IMR-90 (cell line): ENCODE measurements around the gene ATP6V1D. TPM values are rescaled to one million over a fixed set of nuclear protein-coding genes. Genes with fewer than 3 reads are reported as not detected.

Experiments
- ATAC-seq: fragments of 200-7000 bp; cut with Tn5 transposase; 2 replicates; pipeline ENCODE4 v1.9.1; 2020; ENCODE audit warnings: low read depth, mild to moderate bottlenecking, moderate library complexity
- BruUV-seq: library from RNA; stranded (reverse); fragments of 400-500 nt; replicated peaks from 2 replicates; lab custom pipeline; 2021; lab: Mats Ljungman, UMichigan
- CTCF ChIA-PET: fragments of 300-600 bp; formaldehyde crosslinking; extraction: SDS; loops from one replicate; lab custom pipeline; 2021; ENCODE audit warnings: antibody characterized with exemption; lab: Yijun Ruan, JAX
- POLR2A ChIA-PET: fragments of 300-600 bp; sonication (Branson Sonifier 250); formaldehyde crosslinking; loops from one replicate; lab custom pipeline; 2022; ENCODE audit warnings: antibody characterized with exemption; ENCODE audit not compliant: unreplicated experiment; lab: Charles Lee
- DNase-seq: peaks from one replicate; pipeline ENCODE4 v3.0.0; 2013
- H2AFZ ChIP-seq: replicated peaks from 2 replicates; pipeline ENCODE3; 2013; ENCODE audit warnings: low read length, mild to moderate bottlenecking; ENCODE audit not compliant: poor library complexity
- H2AK5ac ChIP-seq: 2 replicates; pipeline ENCODE4 v1.6.1; 2013; ENCODE audit warnings: low read depth, low read length, inconsistent platforms
- H2AK9ac ChIP-seq: replicated peaks from 2 replicates; pipeline ENCODE3; 2013; ENCODE audit warnings: mild to moderate bottlenecking, low read depth, low read length, moderate library complexity; ENCODE audit not compliant: poor library complexity
- H2BK120ac ChIP-seq: 2 replicates; pipeline ENCODE4 v1.6.1; 2013; ENCODE audit warnings: low read depth, low read length, inconsistent platforms
- H2BK15ac ChIP-seq: 3 replicates; pipeline ENCODE4 v1.6.1; 2013; ENCODE audit warnings: low read depth, low read length, inconsistent platforms
- H2BK20ac ChIP-seq: 2 replicates; pipeline ENCODE4 v1.6.1; 2013; ENCODE audit warnings: low read depth, mild to moderate bottlenecking, inconsistent platforms, low read length, moderate library complexity
- H2BK5ac ChIP-seq: 2 replicates; pipeline ENCODE4 v1.6.1; 2013; ENCODE audit warnings: mild to moderate bottlenecking, low read depth, low read length, inconsistent platforms; ENCODE audit not compliant: poor library complexity, severe bottlenecking
- H3K14ac ChIP-seq: replicated peaks from 2 replicates; pipeline ENCODE4 v1.6.1; 2013; ENCODE audit warnings: low read depth, low read length, inconsistent platforms
- H3K18ac ChIP-seq: 2 replicates; pipeline ENCODE4 v1.6.1; 2013; ENCODE audit warnings: low read depth, low read length, control low read depth
- H3K23ac ChIP-seq: 2 replicates; pipeline ENCODE4 v1.6.1; 2013; ENCODE audit warnings: low read depth, low read length, inconsistent platforms
- H3K27ac ChIP-seq: 2 replicates; pipeline ENCODE4 v1.5.1; 2013; ENCODE audit warnings: mild to moderate bottlenecking, control low read depth, low read length; ENCODE audit not compliant: insufficient read depth
- H3K27me3 ChIP-seq: 2 replicates; pipeline ENCODE4 v1.6.1; 2013; ENCODE audit warnings: low read length; ENCODE audit not compliant: control insufficient read depth, insufficient read depth
- H3K36me3 ChIP-seq: 2 replicates; pipeline ENCODE4 v1.6.1; 2013; ENCODE audit warnings: low read length, mixed read lengths; ENCODE audit not compliant: control insufficient read depth, insufficient read depth
- H3K4ac ChIP-seq: 2 replicates; pipeline ENCODE4 v1.6.1; 2013; ENCODE audit warnings: low read depth, low read length, inconsistent platforms
- H3K4me1 ChIP-seq: 2 replicates; pipeline ENCODE4 v1.6.1; 2013; ENCODE audit warnings: low read length, mixed read lengths; ENCODE audit not compliant: control insufficient read depth, insufficient read depth
- H3K4me2 ChIP-seq: 2 replicates; pipeline ENCODE4 v1.6.1; 2013; ENCODE audit warnings: low read depth, mild to moderate bottlenecking, control low read depth, low read length, moderate library complexity
- H3K4me3 ChIP-seq: 2 replicates; pipeline ENCODE4 v1.5.1; 2013; ENCODE audit warnings: low read depth, mild to moderate bottlenecking, control low read depth, low read length, moderate library complexity; ENCODE audit not compliant: insufficient read depth
- H3K56ac ChIP-seq: 2 replicates; pipeline ENCODE4 v1.6.1; 2013; ENCODE audit warnings: low read length, inconsistent platforms; ENCODE audit not compliant: insufficient read depth; ENCODE audit errors: extremely low read depth
- H3K79me1 ChIP-seq, 2 experiments: 2 replicates each; pipeline ENCODE4 v1.6.1; 2013; ENCODE audit warnings: low read length in 2 of 2, inconsistent platforms in 1 of 2, low read depth in 1 of 2
- H3K9ac ChIP-seq: 2 replicates; pipeline ENCODE4 v1.6.1; 2013; ENCODE audit warnings: low read depth, low read length, control low read depth
- H3K9me1 ChIP-seq: 2 replicates; pipeline ENCODE4 v1.6.1; 2013; ENCODE audit warnings: low read length, inconsistent platforms; ENCODE audit not compliant: insufficient read depth
- H3K9me3 ChIP-seq: 2 replicates; pipeline ENCODE4 v1.6.1; 2013; ENCODE audit warnings: low read length; ENCODE audit not compliant: control insufficient read depth, insufficient read depth
- H4K20me1 ChIP-seq: 2 replicates; pipeline ENCODE4 v1.6.1; 2013; ENCODE audit warnings: low read length, inconsistent platforms; ENCODE audit not compliant: insufficient read depth
- H4K5ac ChIP-seq: 2 replicates; pipeline ENCODE4 v1.6.1; 2013; ENCODE audit warnings: mild to moderate bottlenecking, low read depth, low read length, control low read depth
- H4K8ac ChIP-seq, 2 experiments: 2 replicates each; pipeline ENCODE4 v1.6.1; 2013; ENCODE audit warnings: low read depth in 2 of 2, low read length in 2 of 2, control low read depth in 1 of 2, inconsistent platforms in 1 of 2
- H4K91ac ChIP-seq: 2 replicates; pipeline ENCODE4 v1.6.1; 2013; ENCODE audit warnings: low read depth, low read length, inconsistent platforms; ENCODE audit not compliant: insufficient read depth
- BHLHE40 ChIP-seq: fragments of 150-350 bp; IDR thresholded peaks from 2 replicates; pipeline ENCODE4 v1.6.1; 2016; ENCODE audit warnings: mild to moderate bottlenecking, low read depth, low read length
- CEBPB ChIP-seq: IDR thresholded peaks from 2 replicates; pipeline ENCODE4 v1.6.1; 2012; ENCODE audit warnings: low read depth, low read length, improper control_type of control experiment
- CHD1 ChIP-seq: IDR thresholded peaks from 2 replicates; pipeline ENCODE4 v1.6.1; 2012; ENCODE audit warnings: low read depth, low read length, improper control_type of control experiment
- FOS ChIP-seq: fragments of 150-350 bp; IDR thresholded peaks from 2 replicates; pipeline ENCODE4 v1.6.1; 2016; ENCODE audit warnings: low read depth, low read length
- MAFK ChIP-seq: IDR thresholded peaks from 2 replicates; pipeline ENCODE4 v1.6.1; 2012; ENCODE audit warnings: low read depth, low read length, improper control_type of control experiment
- POLR2A ChIP-seq: IDR thresholded peaks from 2 replicates; pipeline ENCODE4 v1.6.1; 2012; ENCODE audit warnings: mild to moderate bottlenecking, low read depth, low read length
- RAD21 ChIP-seq: IDR thresholded peaks from 2 replicates; pipeline ENCODE4 v1.6.1; 2012; ENCODE audit warnings: low read length, improper control_type of control experiment
- RFX5 ChIP-seq: IDR thresholded peaks from 2 replicates; pipeline ENCODE4 v1.8.0; 2012; ENCODE audit warnings: low read depth, mild to moderate bottlenecking, low read length, moderate library complexity
- WGBS, 2 experiments: methylation state at CpG; one replicate each; pipeline versions ENCODE4 v1.1.5 to v1.1.7; 2013; ENCODE audit warnings: missing lambda C conversion rate in 2 of 2; ENCODE audit not compliant: insufficient read length in 1 of 2; ENCODE audit errors: extremely low coverage in 2 of 2; 5-methylcytosine and 5-hydroxymethylcytosine counted together
- dilution Hi-C: fragments of 300-500 bp; cut with HindIII; formaldehyde crosslinking; loops from one replicate; pipeline ENCODE4 v1.14.3; 2018; ENCODE audit warnings: low sequenced_read_pairs; ENCODE audit not compliant: unreplicated experiment
- in situ Hi-C: fragments of 300-500 bp; cut with MboI; formaldehyde crosslinking; loops from 3 replicates; pipeline ENCODE4 v1.14.3; 2019; ENCODE audit warnings: low sequenced_read_pairs, inconsistent platforms, mixed read lengths
- intact Hi-C: fragments of 100-400 bp; cut with micrococcal nuclease; formaldehyde crosslinking; loops from 2 replicates; pipeline ENCODE4 v1.10.0; 2022
- polyA plus RNA-seq, 3 experiments: library from polyadenylated mRNA; depleted of rRNA; stranded (reverse); fragments of >200 nt; gene quantifications; 2 replicates each; pipeline ENCODE4 v1.2.3, GENCODE V29; 2012; ENCODE audit warnings: low replicate concordance in 1 of 3
- total RNA-seq: library from RNA; depleted of rRNA; stranded (reverse); fragments of >200 nt; gene quantifications from 2 replicates; pipeline ENCODE4 v1.2.3, GENCODE V29; 2012
- TF ChIP-seq, protein P1 (sequence below): conservative IDR thresholded peaks from 2 replicates; pipeline ENCODE4 v1.5.1; 2012; ENCODE audit warnings: mild to moderate bottlenecking, low read depth, low read length, improper control_type of control experiment

Gene ATP6V1D
- total and polyA plus RNA-seq, 2 of the 4 experiments (the other 2 are of a cell fraction): 54.5 to 113 TPM

DNA sequence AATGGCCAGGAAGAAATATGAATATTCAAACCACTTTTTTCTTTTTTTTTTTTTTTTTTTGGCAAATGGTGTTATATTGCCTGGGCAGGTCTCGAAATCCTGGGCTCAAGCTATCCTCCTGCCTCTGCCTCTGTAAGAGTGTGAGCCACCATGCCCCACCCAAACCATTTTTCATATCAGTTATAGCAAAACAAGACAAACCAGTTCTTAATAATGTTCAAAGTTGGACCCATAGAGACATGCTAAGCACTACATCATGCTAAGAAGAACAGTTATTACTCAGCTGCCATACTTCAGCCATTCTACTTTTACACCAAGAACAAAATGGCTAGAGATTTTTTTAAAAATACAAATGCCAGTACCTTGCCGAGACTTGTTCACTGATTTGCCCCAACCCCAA lies 26.0 kb upstream of the ATP6V1D start:
- no peaks in the 10 kb centered on the region for H3K9me3 ChIP-seq
- no peak overlapping the region for H2AK5ac ChIP-seq
- in situ Hi-C loops (no loop called here), intact Hi-C loops (no loop called here), dilution Hi-C loops (no loop called here)
- H3K4me1 ChIP-seq: no peaks in the 10 kb centered on the region
- ATAC-seq (no peak), DNase-seq (no peak)
- no peak overlapping the region for H2BK15ac ChIP-seq
- ChIA-PET CTCF (interaction anchor here (1.3 kb wide), 1 partner anchor 186 kb away, joined by 3 read pairs; no protein-coding TSS in a partner anchor), POLR2A (no interaction called here)
- no peak overlapping the region for H2BK120ac ChIP-seq
- H3K9me1 ChIP-seq: no peaks in the 10 kb centered on the region
- no peak overlapping the region for H3K4me3 ChIP-seq
- H4K5ac ChIP-seq: no peak overlapping the region
- no peaks in the 10 kb centered on the region for H3K79me1 ChIP-seq
- H2AFZ ChIP-seq: no peak overlapping the region
- H2BK5ac ChIP-seq: no peak overlapping the region
- H4K91ac ChIP-seq: no peak overlapping the region
- H3K27ac ChIP-seq: no peak overlapping the region
- no peak overlapping the region for H4K8ac ChIP-seq
- no peak overlapping the region for H3K18ac ChIP-seq
- no TSS peak for BruUV-seq
- no CpG with 5 or more reads among the region's 2 CpGs for WGBS, 2 experiments
- no peak overlapping the region for H3K4me2 ChIP-seq
- H3K27me3 ChIP-seq: no peaks in the 10 kb centered on the region
- no peak overlapping the region for H3K4ac ChIP-seq
- H3K14ac ChIP-seq: no peak overlapping the region
- no peak overlapping the region for H3K56ac ChIP-seq
- no peak overlapping the region for H3K9ac ChIP-seq
- no peak overlapping the region for H2AK9ac ChIP-seq
- no peaks in the 10 kb centered on the region for H4K20me1 ChIP-seq
- TF ChIP-seq CEBPB: no peak
- TF ChIP-seq CHD1: no peak
- no peak for TF ChIP-seq RFX5
- no peak for TF ChIP-seq RAD21
- no peak for TF ChIP-seq BHLHE40
- TF ChIP-seq, protein P1, sequence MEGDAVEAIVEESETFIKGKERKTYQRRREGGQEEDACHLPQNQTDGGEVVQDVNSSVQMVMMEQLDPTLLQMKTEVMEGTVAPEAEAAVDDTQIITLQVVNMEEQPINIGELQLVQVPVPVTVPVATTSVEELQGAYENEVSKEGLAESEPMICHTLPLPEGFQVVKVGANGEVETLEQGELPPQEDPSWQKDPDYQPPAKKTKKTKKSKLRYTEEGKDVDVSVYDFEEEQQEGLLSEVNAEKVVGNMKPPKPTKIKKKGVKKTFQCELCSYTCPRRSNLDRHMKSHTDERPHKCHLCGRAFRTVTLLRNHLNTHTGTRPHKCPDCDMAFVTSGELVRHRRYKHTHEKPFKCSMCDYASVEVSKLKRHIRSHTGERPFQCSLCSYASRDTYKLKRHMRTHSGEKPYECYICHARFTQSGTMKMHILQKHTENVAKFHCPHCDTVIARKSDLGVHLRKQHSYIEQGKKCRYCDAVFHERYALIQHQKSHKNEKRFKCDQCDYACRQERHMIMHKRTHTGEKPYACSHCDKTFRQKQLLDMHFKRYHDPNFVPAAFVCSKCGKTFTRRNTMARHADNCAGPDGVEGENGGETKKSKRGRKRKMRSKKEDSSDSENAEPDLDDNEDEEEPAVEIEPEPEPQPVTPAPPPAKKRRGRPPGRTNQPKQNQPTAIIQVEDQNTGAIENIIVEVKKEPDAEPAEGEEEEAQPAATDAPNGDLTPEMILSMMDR: no peak
- no peak for TF ChIP-seq MAFK
- TF ChIP-seq POLR2A: no peak
- no peak for TF ChIP-seq FOS
- no peak overlapping the region for H2BK20ac ChIP-seq
- peaks cover 22% of the 10 kb centered on the region for H3K36me3 ChIP-seq
- no peak overlapping the region for H3K23ac ChIP-seq
